GM12878 (cell line): ENCODE measurements around the gene ECPAS. TPM values are rescaled to one million over a fixed set of nuclear protein-coding genes. Genes with fewer than 3 reads are reported as not detected.
A peak's percentile ranks its signal among the peaks of the same experiment; 100 is the strongest.

Source experiments
- BHLHE40 ChIP-seq, 2 experiments: fragments of 450-650 bp in 1 of 2; IDR thresholded peaks; 2 replicates each; pipeline ENCODE4 v1.6.1; 2011 to 2017; ENCODE audit warnings: low read depth in 2 of 2, borderline replicate concordance in 1 of 2, improper control_type of control experiment in 1 of 2, low read length in 1 of 2, mild to moderate bottlenecking in 1 of 2
- CREM ChIP-seq: IDR thresholded peaks from 2 replicates; pipeline ENCODE4 v1.6.1; 2014; ENCODE audit warnings: antibody characterized with exemption, low read depth
- EGR1 ChIP-seq, 2 experiments: IDR thresholded peaks; 1 replicate in 1 of 2; 2 replicates in 1 of 2; pipeline ENCODE4 v1.6.1; 2011 to 2012; ENCODE audit warnings: low read depth in 2 of 2, low read length in 2 of 2, borderline replicate concordance in 1 of 2, mild to moderate bottlenecking in 1 of 2, moderate library complexity in 1 of 2
- FOS ChIP-seq: IDR thresholded peaks from 3 replicates; pipeline ENCODE4 v1.6.1; 2011; ENCODE audit warnings: borderline replicate concordance; ENCODE audit not compliant: insufficient read length; ENCODE audit errors: extremely low read depth
- HCFC1 ChIP-seq: fragments of 150-350 bp; IDR thresholded peaks from 2 replicates; pipeline ENCODE4 v1.6.1; 2014; ENCODE audit warnings: low read length
- HDAC2 ChIP-seq: fragments of 200-600 bp; sonication (generic); IDR thresholded peaks from 2 replicates; pipeline ENCODE4 v1.6.1; 2017
- IKZF1 ChIP-seq: fragments of 450-650 bp; conservative IDR thresholded peaks from 2 replicates; pipeline ENCODE4 v1.6.1; 2017; ENCODE audit warnings: antibody characterized with exemption, mild to moderate bottlenecking
- IRF4 ChIP-seq: IDR thresholded peaks from 2 replicates; pipeline ENCODE4 v1.6.1; 2011; ENCODE audit warnings: low read depth, low read length
- MTA3 ChIP-seq: IDR thresholded peaks from 2 replicates; pipeline ENCODE4 v1.6.1; 2012; ENCODE audit warnings: low read length, inconsistent platforms, borderline replicate concordance
- MYC ChIP-seq: IDR thresholded peaks from 2 replicates; pipeline ENCODE4 v1.6.1; 2011; ENCODE audit warnings: mild to moderate bottlenecking, low read length, moderate library complexity, inconsistent platforms; ENCODE audit not compliant: insufficient read depth, insufficient replicate concordance, insufficient read length, severe bottlenecking
- NFXL1 ChIP-seq: fragments of 450-650 bp; IDR thresholded peaks from 2 replicates; pipeline ENCODE4 v1.6.1; 2017; ENCODE audit warnings: antibody characterized with exemption, mild to moderate bottlenecking, borderline replicate concordance
- NR2F1 ChIP-seq: fragments of 450-650 bp; conservative IDR thresholded peaks from 2 replicates; pipeline ENCODE4 v1.6.1; 2017; ENCODE audit warnings: mild to moderate bottlenecking
- NRF1 ChIP-seq: conservative IDR thresholded peaks from 2 replicates; pipeline ENCODE4 v1.6.1; 2011; ENCODE audit warnings: mild to moderate bottlenecking, low read depth, low read length, improper control_type of control experiment
- PAX8 ChIP-seq: fragments of 450-650 bp; IDR thresholded peaks from 2 replicates; pipeline ENCODE4 v1.6.1; 2017; ENCODE audit warnings: mild to moderate bottlenecking, moderate library complexity
- RB1 ChIP-seq: fragments of 450-650 bp; formaldehyde crosslinking; IDR thresholded peaks from 2 replicates; pipeline ENCODE4 v1.6.1; 2017; ENCODE audit warnings: mild to moderate bottlenecking, borderline replicate concordance
- RBBP5 ChIP-seq: fragments of 200-600 bp; sonication (generic); conservative IDR thresholded peaks from 2 replicates; pipeline ENCODE4 v1.6.1; 2016
- RELA ChIP-seq: fragments of 450-650 bp; IDR thresholded peaks from 2 replicates; pipeline ENCODE4 v1.8.0; 2014; ENCODE audit warnings: borderline replicate concordance; ENCODE audit not compliant: partially characterized antibody
- RUNX3 ChIP-seq: IDR thresholded peaks from 2 replicates; pipeline ENCODE4 v1.6.1; 2012; ENCODE audit warnings: low read length, inconsistent platforms
- SMAD5 ChIP-seq: IDR thresholded peaks from 2 replicates; pipeline ENCODE4 v1.6.1; 2016; ENCODE audit warnings: antibody characterized with exemption, low read depth
- TAF1 ChIP-seq: IDR thresholded peaks from 2 replicates; pipeline ENCODE4 v1.6.1; 2011; ENCODE audit warnings: mild to moderate bottlenecking, low read depth, low read length, borderline replicate concordance
- TBL1XR1 ChIP-seq: IDR thresholded peaks from 2 replicates; pipeline ENCODE4 v1.6.1; 2012; ENCODE audit warnings: low read depth, low read length, improper control_type of control experiment
- TCF12 ChIP-seq: IDR thresholded peaks from 2 replicates; pipeline ENCODE4 v1.6.1; 2011; ENCODE audit warnings: low read depth, mild to moderate bottlenecking, low read length
- ZNF207 ChIP-seq: fragments of 450-650 bp; IDR thresholded peaks from 2 replicates; pipeline ENCODE4 v1.6.1; 2014; ENCODE audit warnings: antibody characterized with exemption, mild to moderate bottlenecking, borderline replicate concordance
- ZSCAN29 ChIP-seq: fragments of 450-650 bp; IDR thresholded peaks from 2 replicates; pipeline ENCODE4 v1.6.1; 2017; ENCODE audit warnings: mild to moderate bottlenecking, moderate library complexity
- polyA plus RNA-seq, 11 experiments: library from polyadenylated mRNA; depleted of rRNA in 4 of 11; unstranded in 6 of 11; stranded (reverse) in 5 of 11; fragments of >200 nt; fragmentation: Nextera tagmentation in 4 of 11; fragmentation: Illumina TruSeq in 1 of 11; extraction: Ambion mirVana in 4 of 11; extraction: Trizol in 1 of 11; gene quantifications; 1 replicate in 1 of 11; 2 replicates in 10 of 11; pipeline versions ENCODE4 v1.2.1 to v1.2.3, GENCODE V29; 2011 to 2016; ENCODE audit warnings: inconsistent platforms in 2 of 11, missing spikeins in 2 of 11, low read depth in 1 of 11
- total RNA-seq, 4 experiments: library from RNA; depleted of rRNA in 3 of 4; stranded (reverse); fragments of >200 nt in 3 of 4; fragmentation: Illumina TruSeq in 1 of 4; extraction: Trizol in 1 of 4; gene quantifications; 2 replicates each; pipeline versions ENCODE4 v1.2.1 to v1.2.3, GENCODE V29; 2013 to 2021
- TF ChIP-seq, protein P1 (sequence below): IDR thresholded peaks from 2 replicates; pipeline ENCODE4 v1.6.1; 2011; ENCODE audit warnings: mild to moderate bottlenecking, low read depth, low read length, moderate library complexity; ENCODE audit not compliant: insufficient replicate concordance
- TF ChIP-seq, protein P2 (sequence below): fragments of 450-650 bp; IDR thresholded peaks from 2 replicates; pipeline ENCODE4 v1.6.1; 2014; ENCODE audit warnings: mild to moderate bottlenecking
- TF ChIP-seq, protein P3 (sequence below): IDR thresholded peaks from 2 replicates; pipeline ENCODE4 v1.6.1; 2011; ENCODE audit warnings: borderline replicate concordance, low read depth, mild to moderate bottlenecking, moderate library complexity, mixed read lengths, low read length; ENCODE audit not compliant: insufficient read depth; ENCODE audit errors: extremely low read length
- TF ChIP-seq, protein P4 (sequence below): fragments of 150-350 bp; IDR thresholded peaks from 2 replicates; pipeline ENCODE4 v1.6.1; 2014; ENCODE audit warnings: mild to moderate bottlenecking, low read depth, low read length

The ECPAS gene
- total and polyA plus RNA-seq, 10 of the 15 experiments (the other 5 are each of a cell fraction or from before 2014, with no cell fraction given), result 11.2 to 69.8 (median 50.1) TPM

DNA sequence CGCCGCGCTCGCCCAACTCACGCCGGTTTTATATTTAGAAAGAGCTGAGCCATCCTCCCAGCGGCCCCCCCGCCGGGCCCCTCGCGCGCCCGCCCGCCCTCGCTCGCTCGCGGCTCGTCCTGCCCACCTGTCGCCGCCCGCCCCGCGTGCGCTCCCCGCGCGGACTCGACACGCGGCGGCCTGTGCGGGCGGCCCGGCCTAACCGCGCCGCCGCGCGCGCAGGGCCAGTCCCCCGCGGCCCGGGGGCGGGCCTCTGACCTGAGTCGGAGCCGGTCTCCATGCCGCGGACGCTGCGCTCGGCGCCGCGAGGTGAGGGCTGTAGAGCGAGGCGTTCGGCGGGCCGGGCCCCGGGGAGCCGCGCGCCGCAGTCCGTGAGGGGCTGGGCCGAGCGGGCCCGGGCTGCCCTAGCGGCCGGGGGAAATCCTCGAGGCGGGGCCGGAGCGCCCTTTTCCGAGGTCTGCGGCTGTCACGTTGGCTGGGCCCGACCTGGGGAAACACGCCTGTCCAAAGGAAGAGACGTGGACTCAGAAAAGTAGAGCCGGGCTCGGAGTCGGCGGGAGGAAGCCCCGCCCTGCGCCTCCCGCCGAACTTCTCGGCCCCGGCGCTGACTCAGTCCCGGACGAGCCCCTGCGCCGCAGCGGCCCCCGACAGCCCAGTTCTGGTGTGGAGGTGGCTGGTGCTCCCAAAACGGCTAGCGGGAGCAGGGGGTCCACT, at the start of gene ECPAS (continued):
- TF ChIP-seq IRF4, result 0 out of 2 replicates have a peak, but pooled peaks have one; percentile 8
- peak; percentile 22 for TF ChIP-seq RELA
- TF ChIP-seq, protein P1, sequence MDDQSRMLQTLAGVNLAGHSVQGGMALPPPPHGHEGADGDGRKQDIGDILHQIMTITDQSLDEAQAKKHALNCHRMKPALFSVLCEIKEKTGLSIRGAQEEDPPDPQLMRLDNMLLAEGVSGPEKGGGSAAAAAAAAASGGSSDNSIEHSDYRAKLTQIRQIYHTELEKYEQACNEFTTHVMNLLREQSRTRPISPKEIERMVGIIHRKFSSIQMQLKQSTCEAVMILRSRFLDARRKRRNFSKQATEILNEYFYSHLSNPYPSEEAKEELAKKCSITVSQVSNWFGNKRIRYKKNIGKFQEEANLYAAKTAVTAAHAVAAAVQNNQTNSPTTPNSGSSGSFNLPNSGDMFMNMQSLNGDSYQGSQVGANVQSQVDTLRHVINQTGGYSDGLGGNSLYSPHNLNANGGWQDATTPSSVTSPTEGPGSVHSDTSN, result no peak
- TF ChIP-seq NR2F1, result peak; percentile 75
- 0 out of 2 replicates have a peak, but pooled peaks have one; percentile 71 for TF ChIP-seq RB1
- TF ChIP-seq, protein P2, sequence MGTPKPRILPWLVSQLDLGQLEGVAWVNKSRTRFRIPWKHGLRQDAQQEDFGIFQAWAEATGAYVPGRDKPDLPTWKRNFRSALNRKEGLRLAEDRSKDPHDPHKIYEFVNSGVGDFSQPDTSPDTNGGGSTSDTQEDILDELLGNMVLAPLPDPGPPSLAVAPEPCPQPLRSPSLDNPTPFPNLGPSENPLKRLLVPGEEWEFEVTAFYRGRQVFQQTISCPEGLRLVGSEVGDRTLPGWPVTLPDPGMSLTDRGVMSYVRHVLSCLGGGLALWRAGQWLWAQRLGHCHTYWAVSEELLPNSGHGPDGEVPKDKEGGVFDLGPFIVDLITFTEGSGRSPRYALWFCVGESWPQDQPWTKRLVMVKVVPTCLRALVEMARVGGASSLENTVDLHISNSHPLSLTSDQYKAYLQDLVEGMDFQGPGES, result no peak
- peak; percentile 61; the same call in 1 of the 2 replicates for TF ChIP-seq ZNF207
- 0 out of 2 replicates have a peak, but pooled peaks have one; percentile 21 for TF ChIP-seq HCFC1
- 0 out of 2 replicates have a peak, but pooled peaks have one; percentile 57 for TF ChIP-seq MTA3
- no peak for TF ChIP-seq NFXL1
- peak; percentile 72 for TF ChIP-seq TAF1
- TF ChIP-seq TCF12, result no peak
- TF ChIP-seq, protein P3, sequence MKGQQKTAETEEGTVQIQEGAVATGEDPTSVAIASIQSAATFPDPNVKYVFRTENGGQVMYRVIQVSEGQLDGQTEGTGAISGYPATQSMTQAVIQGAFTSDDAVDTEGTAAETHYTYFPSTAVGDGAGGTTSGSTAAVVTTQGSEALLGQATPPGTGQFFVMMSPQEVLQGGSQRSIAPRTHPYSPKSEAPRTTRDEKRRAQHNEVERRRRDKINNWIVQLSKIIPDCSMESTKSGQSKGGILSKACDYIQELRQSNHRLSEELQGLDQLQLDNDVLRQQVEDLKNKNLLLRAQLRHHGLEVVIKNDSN, result no peak
- no peak for TF ChIP-seq NRF1
- no peak; a peak in 1 of 3 replicates for TF ChIP-seq EGR1 (IDR thresholded peaks at IDR 0.05; ENCODE audit: borderline replicate concordance in 1 of 2, low read depth in 2 of 2, low read length in 2 of 2)
- peak; percentile 46 for TF ChIP-seq RUNX3
- TF ChIP-seq TBL1XR1, result no peak
- 0 out of 2 replicates have a peak, but pooled peaks have one; percentile 14 for TF ChIP-seq ZSCAN29
- no peak for TF ChIP-seq FOS
- TF ChIP-seq, protein P4, sequence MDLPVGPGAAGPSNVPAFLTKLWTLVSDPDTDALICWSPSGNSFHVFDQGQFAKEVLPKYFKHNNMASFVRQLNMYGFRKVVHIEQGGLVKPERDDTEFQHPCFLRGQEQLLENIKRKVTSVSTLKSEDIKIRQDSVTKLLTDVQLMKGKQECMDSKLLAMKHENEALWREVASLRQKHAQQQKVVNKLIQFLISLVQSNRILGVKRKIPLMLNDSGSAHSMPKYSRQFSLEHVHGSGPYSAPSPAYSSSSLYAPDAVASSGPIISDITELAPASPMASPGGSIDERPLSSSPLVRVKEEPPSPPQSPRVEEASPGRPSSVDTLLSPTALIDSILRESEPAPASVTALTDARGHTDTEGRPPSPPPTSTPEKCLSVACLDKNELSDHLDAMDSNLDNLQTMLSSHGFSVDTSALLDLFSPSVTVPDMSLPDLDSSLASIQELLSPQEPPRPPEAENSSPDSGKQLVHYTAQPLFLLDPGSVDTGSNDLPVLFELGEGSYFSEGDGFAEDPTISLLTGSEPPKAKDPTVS, result no peak
- peak; percentile 54 to 55; a peak in 3 of 4 replicates for TF ChIP-seq BHLHE40 (IDR thresholded peaks at IDR 0.05; ENCODE audit: borderline replicate concordance in 1 of 2, low read depth in 2 of 2, low read length in 1 of 2)
- peak; percentile 30; the same call in 1 of the 2 replicates for TF ChIP-seq SMAD5
- TF ChIP-seq RBBP5, result no peak
- TF ChIP-seq HDAC2, result no peak
- no peak for TF ChIP-seq PAX8
- peak; percentile 62 for TF ChIP-seq MYC
- TF ChIP-seq IKZF1, result peak; percentile 91
- no peak for TF ChIP-seq CREM
